Natural killer cell treated with Interleukin-12 subunit alpha and Interleukin-12 subunit beta and Interleukin-15 and Interleukin-18, amount 100 ng/mL, for 72 hours (primary cell): ENCODE data around the gene EFNA3. TPM values are rescaled to one million over a fixed set of nuclear protein-coding genes. Genes with fewer than 3 reads are reported as not detected.

Experiments
- ATAC-seq, 2 donors: fragments of 150-1000 bp; cut with Tn5 transposase in 1 of 2; sonication (Bioruptor Pico), chemical (Tn5 transposase) in 1 of 2; 2 replicates each; pipeline ENCODE4 v1.10.0; 2021
- DNase-seq: peaks from one replicate; pipeline ENCODE4 v3.0.0; 2022; ENCODE audit warnings: low spot score
- H3K27ac Mint-ChIP-seq, 2 donors: 1 replicate in 1 of 2; 2 replicates in 1 of 2; pipeline ENCODE4 v1.8.0; 2022; ENCODE audit warnings: mixed read lengths in 2 of 2, mild to moderate bottlenecking in 1 of 2, moderate library complexity in 1 of 2
- H3K27me3 Mint-ChIP-seq, 2 donors: 1 replicate in 1 of 2; 2 replicates in 1 of 2; pipeline ENCODE4 v1.8.0; 2022; ENCODE audit warnings: mixed read lengths in 2 of 2
- H3K36me3 Mint-ChIP-seq: one replicate; pipeline ENCODE4 v1.8.0; 2022; ENCODE audit warnings: mixed read lengths
- H3K4me1 Mint-ChIP-seq, 2 donors: 1 replicate in 1 of 2; 2 replicates in 1 of 2; pipeline ENCODE4 v1.8.0; 2022; ENCODE audit warnings: low read depth in 2 of 2, mixed read lengths in 2 of 2, mild to moderate bottlenecking in 1 of 2
- H3K4me3 Mint-ChIP-seq: one replicate; pipeline ENCODE4 v1.8.0; 2022; ENCODE audit warnings: mixed read lengths
- H3K9me3 Mint-ChIP-seq: 2 replicates; pipeline ENCODE4 v1.8.0; 2022; ENCODE audit warnings: mixed read lengths
- total RNA-seq, 2 donors: library from RNA; stranded (reverse); gene quantifications; one replicate each; pipeline ENCODE4 v1.2.3, GENCODE V29; 2022

EFNA3 gene
- total RNA-seq, 2 donors from 2014 or later, result 1.2 TPM; not detected in 1

DNA sequence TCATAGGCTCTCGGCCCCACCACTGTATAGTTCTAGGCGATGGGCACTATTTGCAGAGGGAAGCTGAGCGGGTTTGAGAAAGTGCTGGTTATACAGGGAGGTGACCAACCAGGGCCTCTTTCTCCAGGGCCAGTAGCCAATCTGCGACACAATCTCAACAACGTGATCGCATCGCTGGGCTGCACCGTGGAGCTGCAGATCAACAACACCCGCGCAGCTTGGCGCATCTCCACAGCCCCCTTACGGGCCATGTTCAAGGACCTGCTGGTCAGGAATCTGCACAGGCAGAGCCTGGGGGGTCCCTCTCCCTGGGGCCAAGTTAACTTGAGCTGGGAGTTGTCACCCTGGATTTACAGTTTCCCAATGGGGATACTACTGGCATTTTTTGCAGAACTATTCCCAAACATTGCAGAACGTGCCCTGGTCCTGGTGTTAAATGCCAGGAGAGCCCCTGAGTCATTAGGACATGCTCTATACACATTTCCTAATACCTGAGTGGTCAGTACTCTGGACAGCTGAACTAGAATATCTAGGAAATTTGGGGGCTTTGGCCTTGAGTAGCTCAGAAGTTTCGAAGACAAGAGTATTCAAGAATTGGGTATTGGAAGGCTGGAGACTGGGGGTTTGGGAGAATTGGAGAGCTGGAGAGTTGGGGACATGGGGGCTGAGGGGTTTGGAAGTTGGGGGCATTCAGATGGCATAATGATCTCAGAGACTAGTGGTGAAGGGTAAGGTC lies 38.1 kb upstream of the EFNA3 start:
- Mint-ChIP-seq H3K27me3 (peaks cover 0 to 6% of the 10 kb centered on the region in 2 donors), H3K36me3 (no peaks in the 10 kb centered on the region), H3K4me1 (no peaks in the 10 kb centered on the region), H3K4me3 (no peak overlapping the region), H3K9me3 (no peaks in the 10 kb centered on the region), H3K27ac (no peak overlapping the region)
- DNase-seq (no peak), ATAC-seq (no peak)

GRCh38 chr1:155042789-155043188 lies 35.8 kb upstream of the EFNA3 start:
- no peak for ATAC-seq
- H3K4me3 Mint-ChIP-seq, result no peak overlapping the region
- DNase-seq, result no peak
- no peaks in the 10 kb centered on the region for H3K9me3 Mint-ChIP-seq
- peaks cover 0 to 6% of the 10 kb centered on the region in 2 donors for H3K27me3 Mint-ChIP-seq
- no peaks in the 10 kb centered on the region for H3K36me3 Mint-ChIP-seq
- no peak overlapping the region for H3K27ac Mint-ChIP-seq
- H3K4me1 Mint-ChIP-seq, result no peaks in the 10 kb centered on the region

GRCh38 chr1:155043301-155043702 lies 35.3 kb upstream of the EFNA3 start:
- Mint-ChIP-seq H3K4me3 (no peak overlapping the region), H3K36me3 (no peaks in the 10 kb centered on the region), H3K27ac (no peak overlapping the region), H3K4me1 (no peaks in the 10 kb centered on the region), H3K27me3 (peaks cover 0 to 3% of the 10 kb centered on the region in 2 donors), H3K9me3 (no peaks in the 10 kb centered on the region)
- no peak for ATAC-seq
- no peak for DNase-seq

DNA sequence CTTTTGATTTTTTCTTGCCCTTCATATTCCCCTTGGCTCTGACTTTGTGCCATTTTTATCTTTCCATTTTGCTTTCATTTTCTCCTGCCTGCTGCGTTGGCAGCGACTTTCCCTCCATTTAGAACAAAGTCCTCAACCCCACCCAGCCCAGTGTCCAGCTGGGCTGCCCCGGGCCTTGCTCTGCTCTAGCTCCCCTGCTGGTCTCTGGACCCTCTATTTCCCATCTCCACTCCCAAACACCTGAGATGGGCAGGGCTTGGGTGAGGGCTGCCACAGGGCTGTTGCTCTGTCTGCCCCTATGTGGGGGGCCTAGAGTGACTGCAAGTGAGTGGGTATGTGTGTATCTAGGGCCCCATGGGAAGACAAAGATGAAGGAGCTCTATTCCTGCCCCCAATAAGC lies 34.8 kb upstream of the EFNA3 start:
- H3K9me3 Mint-ChIP-seq, result no peaks in the 10 kb centered on the region
- no peak for ATAC-seq
- peak overlapping the region in 1 of 2 donors; percentile 66 for H3K27ac Mint-ChIP-seq
- no peak for DNase-seq
- H3K27me3 Mint-ChIP-seq, result no peaks in the 10 kb centered on the region
- no peaks in the 10 kb centered on the region for H3K4me1 Mint-ChIP-seq
- no peak overlapping the region for H3K4me3 Mint-ChIP-seq
- H3K36me3 Mint-ChIP-seq, result no peaks in the 10 kb centered on the region

- Mint-ChIP-seq H3K4me3 (no peak overlapping the region), H3K4me1 (no peaks in the 10 kb centered on the region), H3K27ac (peak overlapping the region in 1 of 2 donors; percentile 66), H3K9me3 (no peaks in the 10 kb centered on the region), H3K27me3 (no peaks in the 10 kb centered on the region), H3K36me3 (no peaks in the 10 kb centered on the region)
- ATAC-seq (no peak), DNase-seq (no peak)
Observed at GRCh38 chr1:155044365-155044764, 34.3 kb upstream of the EFNA3 start.

GRCh38 chr1:155044812-155045657 lies 33.6 kb upstream of the EFNA3 start:
- no peaks in the 10 kb centered on the region for H3K36me3 Mint-ChIP-seq
- ATAC-seq (peak; percentile 77 to 80), DNase-seq (no peak)
- peaks cover 5 to 6% of the 10 kb centered on the region in 2 donors for H3K4me1 Mint-ChIP-seq
- H3K9me3 Mint-ChIP-seq, result no peaks in the 10 kb centered on the region
- no peak overlapping the region for H3K4me3 Mint-ChIP-seq
- H3K27ac Mint-ChIP-seq, result peak overlapping the region in 1 of 2 donors; percentile 66
- H3K27me3 Mint-ChIP-seq, result no peaks in the 10 kb centered on the region

DNA sequence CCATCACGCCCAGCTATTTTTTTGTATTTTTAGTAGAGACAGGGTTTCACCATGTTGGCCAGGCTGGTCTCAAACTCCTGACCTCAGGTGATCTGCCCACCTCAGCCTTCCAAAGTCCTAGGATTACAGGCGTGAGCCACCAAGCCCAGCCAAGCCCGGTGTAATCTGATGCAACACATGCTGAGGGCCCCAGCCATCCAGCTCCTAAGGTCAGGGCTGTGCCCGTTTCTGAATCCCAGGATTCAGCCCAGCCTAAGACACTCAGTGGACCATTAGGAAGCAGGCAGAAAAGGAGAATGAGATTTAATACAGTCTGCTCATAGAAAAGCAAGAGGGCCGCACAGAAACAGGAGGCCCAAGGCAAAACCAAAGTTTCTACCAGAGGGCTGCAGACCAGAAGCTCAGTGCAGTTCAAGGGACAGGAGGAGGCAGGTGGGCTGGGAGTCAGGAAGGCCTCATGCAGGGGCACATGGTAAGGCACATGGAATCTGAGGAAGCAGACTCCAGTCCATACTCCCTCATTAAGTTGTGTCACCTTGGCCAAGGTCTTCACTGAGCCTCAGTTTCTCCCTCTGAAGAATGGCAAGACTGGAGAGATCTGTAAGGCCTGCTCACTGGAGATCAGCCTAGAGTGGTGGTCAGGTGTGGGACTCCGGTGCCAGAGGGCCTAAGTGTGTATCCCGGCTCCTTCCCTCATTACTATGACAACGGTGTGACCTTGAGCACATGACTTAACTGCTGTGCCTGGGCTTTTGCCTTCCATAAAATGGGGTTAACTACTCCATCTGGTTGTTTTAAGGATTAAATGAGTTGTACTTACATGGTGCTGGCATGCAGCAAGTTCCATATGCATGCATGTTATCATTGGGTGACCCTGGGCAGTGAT lies 29.9 kb upstream of the EFNA3 start:
- Mint-ChIP-seq H3K4me3 (no peak overlapping the region), H3K36me3 (no peaks in the 10 kb centered on the region), H3K4me1 (peaks cover 23 to 28% of the 10 kb centered on the region in 2 donors), H3K27ac (no peak overlapping the region), H3K27me3 (no peaks in the 10 kb centered on the region), H3K9me3 (no peaks in the 10 kb centered on the region)
- ATAC-seq (no peak), DNase-seq (no peak)

- Mint-ChIP-seq H3K27ac (peak overlapping the region in 1 of 2 donors; percentile 50), H3K27me3 (no peaks in the 10 kb centered on the region), H3K36me3 (no peaks in the 10 kb centered on the region), H3K9me3 (no peaks in the 10 kb centered on the region), H3K4me3 (peak overlapping the region; percentile 83), H3K4me1 (peaks cover 23 to 28% of the 10 kb centered on the region in 2 donors)
- DNase-seq (no peak), ATAC-seq (no peak)
Observed at GRCh38 chr1:155049651-155050559, 28.7 kb upstream of the EFNA3 start.

DNA sequence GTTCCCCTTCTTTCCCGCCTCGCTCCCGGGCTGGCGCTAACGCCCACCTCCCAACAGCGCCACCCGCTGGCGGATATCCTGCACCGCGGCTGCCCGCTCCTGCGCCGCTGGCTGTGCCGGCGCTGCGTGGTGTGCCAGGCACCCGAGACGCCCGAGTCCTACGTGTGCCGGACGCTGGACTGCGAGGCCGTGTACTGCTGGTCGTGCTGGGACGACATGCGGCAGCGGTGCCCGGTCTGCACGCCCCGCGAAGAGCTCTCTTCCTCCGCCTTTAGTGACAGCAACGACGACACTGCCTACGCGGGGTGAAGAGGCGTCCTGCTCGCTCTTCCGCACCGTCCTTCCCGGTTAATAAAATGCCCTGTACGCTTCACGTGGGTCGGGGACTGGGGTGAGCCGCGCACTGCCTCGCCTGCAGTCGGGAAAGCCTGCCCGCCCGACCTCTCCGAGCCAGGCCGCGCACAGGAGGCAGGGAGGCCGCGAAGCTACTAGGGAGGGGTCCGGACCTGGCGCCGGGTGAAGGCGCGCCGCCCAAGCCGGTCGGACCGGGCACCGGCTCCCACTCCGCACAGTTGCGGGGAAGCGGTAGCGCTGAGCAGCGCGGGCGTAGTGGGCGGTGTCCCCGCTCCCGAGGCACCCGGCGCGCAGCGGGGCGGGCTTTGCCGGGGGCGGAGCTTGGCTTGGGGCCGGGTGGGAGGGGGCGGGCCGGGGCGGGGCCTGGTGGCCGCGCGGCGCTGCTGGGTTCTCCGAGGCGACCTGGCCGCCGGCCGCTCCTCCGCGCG lies 27.9 kb upstream of the EFNA3 start, which contains the start of gene ADAM15:
ADAM15 (plus strand) TSS at position 757 of the 782 bp plus-strand sequence. CDS start 71 bp downstream, outside the sequence.
- Mint-ChIP-seq H3K36me3 (no peaks in the 10 kb centered on the region), H3K4me1 (peaks cover 23 to 28% of the 10 kb centered on the region in 2 donors), H3K4me3 (peak within 1 kb of the TSS; percentile 88), H3K27ac (peak within 1 kb of the TSS; percentile 50 to 77), H3K27me3 (no peaks in the 10 kb centered on the region), H3K9me3 (no peaks in the 10 kb centered on the region)
- ATAC-seq, result peak; percentile 91 to 94
- peak; percentile 86 for DNase-seq

GRCh38 chr1:155051342-155051776 lies 27.3 kb upstream of the EFNA3 start:
- Mint-ChIP-seq H3K4me1 (peaks cover 23 to 28% of the 10 kb centered on the region in 2 donors), H3K9me3 (no peaks in the 10 kb centered on the region), H3K4me3 (peak overlapping the region; percentile 88), H3K27me3 (no peaks in the 10 kb centered on the region), H3K36me3 (no peaks in the 10 kb centered on the region), H3K27ac (no peak overlapping the region)
- no peak for ATAC-seq
- no peak for DNase-seq

DNA sequence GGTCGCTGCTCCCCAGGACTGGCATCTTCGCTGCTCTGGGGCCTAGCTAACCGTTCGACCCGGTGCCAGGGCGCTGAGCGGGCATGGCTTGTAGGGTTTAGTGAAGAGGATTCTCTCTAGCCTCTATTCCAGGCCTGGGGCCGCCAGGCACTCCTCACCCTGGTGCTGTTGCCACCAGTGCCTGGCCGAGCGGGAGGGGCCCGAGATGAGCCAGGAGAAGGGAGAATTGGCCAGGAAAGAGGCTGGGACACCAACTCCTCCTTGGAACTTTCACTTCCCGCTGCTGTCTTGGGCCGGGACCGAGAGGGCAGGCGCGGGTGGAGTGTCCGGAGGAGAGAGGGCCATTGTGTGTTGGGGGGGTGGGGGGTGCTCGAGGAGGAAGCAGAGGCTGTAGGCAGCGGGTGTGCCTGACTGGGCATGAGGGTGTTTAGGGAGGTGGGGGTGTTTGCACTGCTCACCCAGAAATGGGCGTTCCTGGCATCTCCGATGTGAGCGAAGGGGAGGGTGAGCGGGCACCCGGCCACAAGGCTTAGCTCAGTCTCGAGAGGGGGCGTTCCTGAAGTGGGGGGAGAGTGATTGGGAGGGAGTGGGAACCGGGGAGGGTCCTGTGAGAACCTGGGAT lies 26.7 kb upstream of the EFNA3 start:
- peak overlapping the region; percentile 21 to 77 for H3K27ac Mint-ChIP-seq

More for the DNA sequence above, 26.7 kb upstream of the EFNA3 start:
- Mint-ChIP-seq H3K4me1 (peaks cover 23 to 28% of the 10 kb centered on the region in 2 donors), H3K36me3 (no peaks in the 10 kb centered on the region), H3K4me3 (peak overlapping the region; percentile 88), H3K27me3 (no peaks in the 10 kb centered on the region), H3K9me3 (no peaks in the 10 kb centered on the region)
- DNase-seq (no peak), ATAC-seq (peak; percentile 0 to 6)
